Mesendoderm (in vitro differentiated cells): ENCODE measurements around the gene ATG9B.

Experiments
- DNase-seq: peaks from one replicate; pipeline ENCODE4 v3.0.0; 2013
- H2AK5ac ChIP-seq: 2 replicates; pipeline ENCODE4 v1.6.1; 2013; ENCODE audit warnings: low read length, inconsistent platforms
- H2BK120ac ChIP-seq: 2 replicates; pipeline ENCODE4 v1.6.1; 2013; ENCODE audit warnings: low read depth, mild to moderate bottlenecking, low read length, moderate library complexity, mixed read lengths
- H2BK15ac ChIP-seq: replicated peaks from 2 replicates; pipeline ENCODE4 v1.6.1; 2013; ENCODE audit warnings: low read depth, mild to moderate bottlenecking, moderate library complexity
- H2BK5ac ChIP-seq: 2 replicates; pipeline ENCODE4 v1.6.1; 2013; ENCODE audit warnings: low read length, inconsistent platforms
- H3K18ac ChIP-seq: 2 replicates; pipeline ENCODE4 v1.6.1; 2013; ENCODE audit warnings: mild to moderate bottlenecking, low read length, mixed read lengths
- H3K23ac ChIP-seq: one replicate; pipeline ENCODE4 v1.6.1; 2013; ENCODE audit warnings: low read length
- H3K27ac ChIP-seq: 2 replicates; pipeline ENCODE4 v1.5.1; 2013; ENCODE audit warnings: low read depth, mild to moderate bottlenecking, inconsistent platforms, low read length, moderate library complexity
- H3K27me3 ChIP-seq: 2 replicates; pipeline ENCODE4 v1.6.1; 2013; ENCODE audit warnings: low read length, control low read depth, mild to moderate bottlenecking, inconsistent platforms; ENCODE audit not compliant: insufficient read depth, poor library complexity
- H3K36me3 ChIP-seq: 2 replicates; pipeline ENCODE4 v1.6.1; 2013; ENCODE audit warnings: low read length, inconsistent platforms; ENCODE audit not compliant: control insufficient read depth, insufficient read depth
- H3K4ac ChIP-seq: one replicate; pipeline ENCODE4 v1.6.1; 2013; ENCODE audit warnings: low read depth, mild to moderate bottlenecking, low read length, moderate library complexity
- H3K4me1 ChIP-seq: 2 replicates; pipeline ENCODE4 v1.6.1; 2013; ENCODE audit warnings: low read depth, low read length, inconsistent platforms; ENCODE audit not compliant: control insufficient read depth
- H3K4me2 ChIP-seq: 2 replicates; pipeline ENCODE4 v1.6.1; 2013; ENCODE audit warnings: low read length
- H3K4me3 ChIP-seq: 2 replicates; pipeline ENCODE4 v1.5.1; 2013; ENCODE audit warnings: mild to moderate bottlenecking, low read length
- H3K56ac ChIP-seq: one replicate; pipeline ENCODE4 v1.6.1; 2013; ENCODE audit warnings: low read length
- H3K79me1 ChIP-seq: 2 replicates; pipeline ENCODE4 v1.6.1; 2013; ENCODE audit warnings: low read length, inconsistent platforms
- H3K79me2 ChIP-seq: 2 replicates; pipeline ENCODE4 v1.6.1; 2013; ENCODE audit warnings: mild to moderate bottlenecking, low read length; ENCODE audit not compliant: control insufficient read depth, insufficient read depth
- H3K9ac ChIP-seq: 2 replicates; pipeline ENCODE4 v1.6.1; 2013; ENCODE audit warnings: low read length, inconsistent platforms
- H4K5ac ChIP-seq: one replicate; pipeline ENCODE4 v1.6.1; 2013; ENCODE audit warnings: low read length
- H4K8ac ChIP-seq: one replicate; pipeline ENCODE4 v1.6.1; 2013; ENCODE audit warnings: low read depth, mild to moderate bottlenecking, control low read depth, low read length, moderate library complexity
- WGBS: extraction: QIAGEN DNeasy Blood & Tissue Kit; methylation state at CpG from one replicate; pipeline ENCODE4 v1.1.7; 2013; ENCODE audit warnings: low lambda C conversion rate, missing lambda C conversion rate; ENCODE audit not compliant: insufficient coverage; ENCODE audit errors: extremely low coverage; 5-methylcytosine and 5-hydroxymethylcytosine counted together

The ATG9B gene

GRCh38 chr7:151063212-151063561 is 38.9 kb upstream of the ATG9B start:
- H2BK120ac ChIP-seq: no peak overlapping the region
- H3K27ac ChIP-seq: no peak overlapping the region
- H4K5ac ChIP-seq: no peak overlapping the region
- peak overlapping the region; percentile 23 for H3K4me2 ChIP-seq
- peak; percentile 64 for DNase-seq
- no peak overlapping the region for H3K4me3 ChIP-seq
- H3K9ac ChIP-seq: peak overlapping the region; percentile 20
- no peak overlapping the region for H2AK5ac ChIP-seq
- no peak overlapping the region for H2BK15ac ChIP-seq
- no peak overlapping the region for H4K8ac ChIP-seq
- H2BK5ac ChIP-seq: no peak overlapping the region
- H3K27me3 ChIP-seq: no peaks in the 10 kb centered on the region
- peaks cover 6% of the 10 kb centered on the region for H3K79me1 ChIP-seq
- H3K4me1 ChIP-seq: peaks cover 18% of the 10 kb centered on the region
- peaks cover 2% of the 10 kb centered on the region for H3K36me3 ChIP-seq
- no peak overlapping the region for H3K18ac ChIP-seq
- WGBS: no CpG with 5 or more reads among the region's 11 CpGs
- H3K79me2 ChIP-seq: no peaks in the 10 kb centered on the region
- no peak overlapping the region for H3K4ac ChIP-seq
- H3K23ac ChIP-seq: peak overlapping the region; percentile 3
- H3K56ac ChIP-seq: peak overlapping the region; percentile 65

- Histone ChIP-seq H3K27me3 (no peaks in the 10 kb centered on the region), H3K79me1 (peaks cover 6% of the 10 kb centered on the region), H4K8ac (no peak overlapping the region), H3K18ac (peak overlapping the region; percentile 46), H3K36me3 (peaks cover 2% of the 10 kb centered on the region), H3K23ac (peak overlapping the region; percentile 99), H3K56ac (peak overlapping the region; percentile 89), H3K9ac (peak overlapping the region; percentile 76), H3K4me3 (peak overlapping the region; percentile 20), H3K4me2 (peak overlapping the region; percentile 90), H2BK15ac (no peak overlapping the region), H2BK120ac (no peak overlapping the region), H4K5ac (no peak overlapping the region), H3K27ac (peak overlapping the region; percentile 14), H3K4me1 (peaks cover 18% of the 10 kb centered on the region), H2AK5ac (no peak overlapping the region), H3K4ac (no peak overlapping the region), H3K79me2 (no peaks in the 10 kb centered on the region), H2BK5ac (no peak overlapping the region)
- no CpG with 5 or more reads among the region's 43 CpGs for WGBS
- DNase-seq: peak; percentile 99
Measured at GRCh38 chr7:151062399-151063211, 38.3 kb upstream of the ATG9B start.

GRCh38 chr7:151062111-151062398 is 37.8 kb upstream of the ATG9B start:
- no CpG with 5 or more reads among the region's 11 CpGs for WGBS
- Histone ChIP-seq H3K56ac (peak overlapping the region; percentile 91), H3K27me3 (no peaks in the 10 kb centered on the region), H3K18ac (peak overlapping the region; percentile 8), H4K8ac (no peak overlapping the region), H3K23ac (no peak overlapping the region), H2BK15ac (no peak overlapping the region), H4K5ac (no peak overlapping the region), H3K9ac (peak overlapping the region; percentile 72), H2BK5ac (peak overlapping the region; percentile 25), H3K4ac (no peak overlapping the region), H3K79me2 (no peaks in the 10 kb centered on the region), H2BK120ac (no peak overlapping the region), H3K4me3 (peak overlapping the region; percentile 3), H3K27ac (no peak overlapping the region), H2AK5ac (peak overlapping the region; percentile 50), H3K4me1 (peaks cover 19% of the 10 kb centered on the region), H3K36me3 (peaks cover 2% of the 10 kb centered on the region), H3K79me1 (peaks cover 6% of the 10 kb centered on the region), H3K4me2 (peak overlapping the region; percentile 86)
- no peak for DNase-seq

GRCh38 chr7:151061213-151062110 is 37.2 kb upstream of the ATG9B start:
- Histone ChIP-seq H3K27ac (no peak overlapping the region), H3K9ac (peak overlapping the region; percentile 72), H2BK120ac (no peak overlapping the region), H3K18ac (peak overlapping the region; percentile 8), H3K4me3 (no peak overlapping the region), H3K23ac (no peak overlapping the region), H3K4ac (no peak overlapping the region), H3K27me3 (no peaks in the 10 kb centered on the region), H3K4me2 (peak overlapping the region; percentile 86), H4K5ac (no peak overlapping the region), H3K79me1 (peaks cover 6% of the 10 kb centered on the region), H2BK15ac (no peak overlapping the region), H2BK5ac (peak overlapping the region; percentile 25), H3K36me3 (peaks cover 2% of the 10 kb centered on the region), H3K56ac (peak overlapping the region; percentile 95), H2AK5ac (peak overlapping the region; percentile 50), H4K8ac (no peak overlapping the region), H3K79me2 (no peaks in the 10 kb centered on the region), H3K4me1 (peaks cover 21% of the 10 kb centered on the region)
- no CpG with 5 or more reads among the region's 33 CpGs for WGBS
- peak; percentile 64 for DNase-seq

GRCh38 chr7:151060416-151061212 is 36.3 kb upstream of the ATG9B start:
- peak; percentile 29 for DNase-seq
- H2BK120ac ChIP-seq: peak overlapping the region; percentile 8
- no peak overlapping the region for H3K27ac ChIP-seq

More at GRCh38 chr7:151060416-151061212, 36.3 kb upstream of the ATG9B start:
- H3K23ac ChIP-seq: peak overlapping the region; percentile 75
- no peak overlapping the region for H4K8ac ChIP-seq
- H2BK5ac ChIP-seq: no peak overlapping the region
- no CpG with 5 or more reads among the region's 21 CpGs for WGBS
- peaks cover 21% of the 10 kb centered on the region for H3K4me1 ChIP-seq
- H3K18ac ChIP-seq: peak overlapping the region; percentile 61
- H3K4me2 ChIP-seq: peak overlapping the region; percentile 93
- H3K56ac ChIP-seq: peak overlapping the region; percentile 95
- peaks cover 6% of the 10 kb centered on the region for H3K79me1 ChIP-seq
- H4K5ac ChIP-seq: no peak overlapping the region
- H3K9ac ChIP-seq: peak overlapping the region; percentile 86
- no peak overlapping the region for H2BK15ac ChIP-seq
- peak overlapping the region; percentile 71 for H3K4me3 ChIP-seq
- H3K4ac ChIP-seq: no peak overlapping the region
- peak overlapping the region; percentile 46 for H2AK5ac ChIP-seq
- H3K36me3 ChIP-seq: peaks cover 2% of the 10 kb centered on the region
- H3K27me3 ChIP-seq: no peaks in the 10 kb centered on the region
- no peaks in the 10 kb centered on the region for H3K79me2 ChIP-seq
